GM18873 (cell line): ENCODE measurements around the gene EFCAB6.

Experiments used
- ATAC-seq: cut with Tn5 transposase; IDR thresholded peaks from one replicate; pipeline ENCODE4 v1.9.1; 2021; ENCODE audit warnings: mild to moderate bottlenecking, moderate library complexity, moderate number of reproducible peaks; ENCODE audit not compliant: unreplicated experiment, low FRiP score

Gene EFCAB6

GRCh38 chr22:43560651-43561050 is 251.5 kb downstream of the EFCAB6 start:
- no peak for ATAC-seq

- ATAC-seq = no peak
These were observed 256.3 kb downstream of the EFCAB6 start for GRCh38 chr22:43555561-43556515.

DNA sequence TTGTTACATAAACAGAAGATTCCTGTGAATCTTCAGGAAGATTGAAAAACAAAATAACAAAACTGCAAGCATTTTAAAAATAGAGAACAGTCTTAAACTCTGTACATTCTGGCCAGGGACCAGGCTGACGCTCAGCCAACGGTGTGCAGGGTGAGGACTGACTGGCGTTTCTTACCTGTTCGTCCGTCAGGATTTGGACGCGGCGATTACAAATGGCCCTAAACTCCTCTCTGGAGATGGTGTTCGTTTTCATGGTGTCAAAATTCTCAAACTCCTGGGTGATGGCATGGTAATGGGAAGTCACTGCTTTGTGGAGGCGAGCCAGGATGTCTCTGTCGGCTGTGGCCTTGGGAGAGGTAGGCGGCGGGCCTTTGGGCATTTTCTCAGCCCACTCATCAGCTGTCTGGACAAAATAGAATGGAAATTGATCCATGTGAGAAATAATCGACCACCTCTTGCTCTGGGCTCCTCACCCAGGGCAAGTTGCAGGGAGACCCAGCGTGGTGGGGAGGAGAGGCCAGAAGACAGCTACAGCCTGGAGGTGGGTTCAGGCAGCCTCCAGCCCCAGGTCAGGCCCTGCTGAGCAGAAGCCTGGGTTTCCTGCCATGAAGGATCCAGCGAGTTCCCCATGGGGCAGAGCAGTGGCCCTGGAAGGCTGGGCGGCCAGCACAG is 257.3 kb downstream of the EFCAB6 start:
- no peak for ATAC-seq

GRCh38 chr22:43554259-43554636 is 257.9 kb downstream of the EFCAB6 start:
- no peak for ATAC-seq

- ATAC-seq = no peak
These were observed 258.4 kb downstream of the EFCAB6 start for GRCh38 chr22:43553451-43554258.

DNA sequence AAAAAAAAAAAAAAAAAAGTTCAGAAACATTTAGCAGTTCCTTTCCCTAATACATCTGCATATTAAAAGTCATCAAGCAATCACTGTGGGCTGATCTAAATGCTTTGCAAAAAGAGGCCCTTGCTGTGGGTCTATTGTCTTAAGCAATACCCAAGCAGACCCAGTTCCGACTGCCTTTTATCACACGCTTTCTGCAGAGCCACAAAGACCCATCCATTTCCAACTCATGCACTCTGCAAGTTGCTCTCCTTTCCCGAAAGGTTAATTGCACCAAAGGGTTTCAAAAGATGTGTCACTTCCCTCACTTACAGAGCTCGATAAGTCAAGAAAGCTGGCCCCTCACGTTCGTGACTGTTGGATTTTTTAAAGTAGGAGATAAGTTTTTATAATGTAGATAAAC is 261.4 kb downstream of the EFCAB6 start:
- no peak for ATAC-seq

- no peak for ATAC-seq
These were observed 262.0 kb downstream of the EFCAB6 start for GRCh38 chr22:43550024-43550620.

GRCh38 chr22:43546186-43546585 is 265.9 kb downstream of the EFCAB6 start:
- no peak for ATAC-seq

DNA sequence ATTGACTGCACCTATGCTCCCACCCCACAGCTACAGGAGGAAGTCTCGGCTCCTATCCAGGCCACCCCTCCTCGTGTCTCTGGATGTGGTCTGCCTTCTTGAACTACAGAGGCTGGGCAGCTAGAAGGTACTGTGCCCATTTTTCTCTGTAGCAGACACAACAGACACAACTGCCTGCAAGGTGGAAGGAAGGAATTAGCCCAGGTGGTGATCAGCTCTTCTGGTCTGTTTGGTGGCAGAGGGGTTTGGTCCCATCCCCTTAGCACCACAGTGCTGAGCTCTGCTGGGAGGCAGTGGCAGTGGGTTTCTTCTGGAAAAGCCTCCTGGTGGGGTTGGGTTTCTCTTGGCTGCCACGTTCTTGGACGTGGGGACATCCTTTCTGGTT is 267.8 kb downstream of the EFCAB6 start:
- ATAC-seq = no peak

DNA sequence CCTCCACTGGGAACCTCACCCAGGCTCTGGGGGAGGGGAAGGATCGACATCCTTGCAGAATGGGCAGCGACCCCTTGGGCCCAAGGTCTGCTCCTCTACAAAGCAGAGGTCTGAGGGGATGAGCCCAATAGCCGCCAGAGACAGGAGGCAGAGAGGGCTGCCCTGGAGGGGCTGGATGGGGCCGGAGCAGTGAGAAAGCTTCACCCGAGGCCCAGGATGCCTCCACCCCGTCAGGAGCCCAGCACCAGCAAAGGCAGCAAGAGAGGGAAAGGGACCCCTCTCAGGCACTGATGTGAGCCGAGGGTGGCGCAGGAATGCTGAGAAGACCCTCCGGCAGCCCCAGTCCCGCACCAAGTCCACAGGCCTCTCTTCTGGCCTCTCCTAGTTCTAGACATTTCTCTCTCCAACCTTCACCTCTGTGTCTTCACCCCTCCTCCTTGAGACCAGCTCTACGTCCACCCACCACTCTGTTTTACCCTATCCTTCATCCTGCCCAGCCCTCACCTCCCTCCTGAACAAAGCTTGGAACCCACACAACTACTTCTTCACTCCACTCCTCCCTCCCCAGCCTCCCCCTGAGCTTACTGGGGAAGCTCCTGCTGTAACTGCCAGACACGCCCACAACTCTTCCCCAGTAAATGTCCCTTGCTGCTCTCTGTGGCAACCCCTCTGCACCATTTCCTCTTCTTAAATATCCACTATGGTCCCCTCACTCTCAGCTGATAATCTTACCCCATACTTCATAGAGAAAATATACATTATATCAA is 268.4 kb downstream of the EFCAB6 start:
- ATAC-seq = no peak

DNA sequence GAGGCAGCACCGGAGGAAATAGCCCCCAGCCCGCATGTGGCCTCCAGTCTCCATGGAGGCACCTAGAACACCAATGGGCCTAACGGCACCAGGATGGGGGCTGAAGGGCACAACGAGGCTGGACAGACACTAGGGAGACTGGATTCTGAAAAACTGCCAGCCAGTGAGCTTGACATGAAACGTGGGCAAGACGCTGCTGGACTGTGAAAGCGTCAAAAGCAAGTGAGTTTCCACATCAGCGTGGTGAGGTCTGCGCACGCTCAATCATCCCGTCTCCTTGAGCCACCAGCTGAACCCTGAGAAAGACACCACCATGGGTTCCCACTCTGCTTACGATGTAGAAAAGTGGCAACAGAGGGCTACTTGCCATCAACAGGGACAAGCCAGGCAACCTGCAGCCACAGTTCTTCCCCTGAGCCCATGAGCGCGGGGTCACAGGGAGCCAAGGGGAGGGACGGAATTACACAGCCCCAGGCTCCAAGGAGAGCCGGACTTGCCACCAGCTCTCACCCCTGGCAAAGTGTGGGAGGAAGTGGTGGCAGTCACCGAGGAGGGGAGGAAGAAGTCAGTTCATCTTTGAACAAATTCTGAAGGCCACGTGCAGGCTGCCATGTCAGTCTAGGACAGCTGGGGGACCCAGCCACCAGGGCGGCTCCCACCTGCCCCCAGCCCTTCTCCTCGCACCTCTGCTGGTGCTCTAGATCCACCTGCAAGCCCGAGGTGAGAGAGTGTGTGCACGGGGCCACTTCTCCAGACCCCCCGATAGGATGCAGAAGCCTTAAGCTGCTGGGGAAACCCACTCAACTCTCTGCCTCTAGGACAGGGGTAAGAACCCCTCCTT is 269.2 kb downstream of the EFCAB6 start:
- no peak for ATAC-seq

DNA sequence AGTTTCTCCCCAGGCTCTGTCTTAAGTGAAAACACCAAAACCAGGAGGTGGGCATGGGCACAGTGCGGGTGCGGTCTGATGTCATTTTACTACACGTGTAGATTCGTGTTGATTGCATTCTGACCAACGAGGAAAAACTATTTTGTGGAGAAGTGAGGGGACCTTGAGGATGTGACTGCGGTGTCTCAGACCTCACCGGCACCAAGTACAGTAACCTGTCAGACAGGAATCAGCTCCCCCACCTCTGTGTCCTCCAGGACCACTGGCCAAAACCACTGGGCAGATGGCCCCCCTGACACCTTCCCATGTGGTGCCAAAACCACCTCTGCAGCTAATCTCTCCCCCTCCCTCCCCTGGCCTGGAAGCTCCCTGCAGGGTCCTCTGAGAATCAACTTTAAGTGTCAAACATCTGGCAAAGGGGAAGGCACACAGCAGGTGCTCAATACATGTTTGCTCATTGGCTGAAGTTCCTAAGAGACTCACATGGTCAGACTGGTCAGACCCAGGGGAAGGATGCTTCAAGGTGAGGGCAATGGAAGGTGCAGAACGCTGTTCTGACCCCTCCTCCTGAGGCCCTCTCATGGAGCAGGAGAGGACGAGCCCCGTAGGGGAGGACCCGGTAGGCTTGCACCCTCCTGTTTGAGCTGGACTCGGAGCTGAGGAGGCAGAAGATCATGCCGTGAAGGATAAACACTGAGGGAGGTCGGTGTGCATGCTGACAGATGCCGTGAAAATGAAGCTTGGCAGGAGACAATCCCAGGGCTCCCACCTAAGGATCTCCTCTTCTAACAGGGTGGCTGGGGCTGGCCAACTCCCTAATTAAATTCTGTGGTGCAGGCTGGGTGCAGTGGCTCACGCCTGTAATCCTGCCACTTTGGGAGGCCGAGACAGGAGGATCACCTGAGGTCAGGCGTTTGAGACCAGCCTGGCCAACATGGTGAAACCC is 270.4 kb downstream of the EFCAB6 start:
- ATAC-seq = no peak

DNA sequence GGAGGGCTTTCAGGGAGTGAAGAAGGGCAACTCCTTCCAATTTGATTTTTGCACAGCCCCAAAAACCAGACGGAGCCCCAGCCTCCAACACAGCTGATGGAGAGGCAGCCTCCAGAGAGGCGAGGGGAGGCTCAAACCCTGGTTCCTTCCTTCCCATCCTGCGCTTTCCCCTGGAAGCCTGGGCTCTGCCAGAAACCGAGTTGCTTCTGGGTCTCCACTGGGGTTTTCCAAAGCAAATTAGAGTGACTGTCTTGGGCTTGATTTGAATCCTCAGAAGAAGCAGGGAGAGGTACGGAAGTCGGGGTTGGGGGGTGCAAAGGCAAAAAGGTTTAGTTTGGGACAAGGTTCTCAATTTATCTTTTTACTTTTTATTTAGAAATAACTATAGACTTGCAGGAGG is 271.1 kb downstream of the EFCAB6 start:
- no peak for ATAC-seq

DNA sequence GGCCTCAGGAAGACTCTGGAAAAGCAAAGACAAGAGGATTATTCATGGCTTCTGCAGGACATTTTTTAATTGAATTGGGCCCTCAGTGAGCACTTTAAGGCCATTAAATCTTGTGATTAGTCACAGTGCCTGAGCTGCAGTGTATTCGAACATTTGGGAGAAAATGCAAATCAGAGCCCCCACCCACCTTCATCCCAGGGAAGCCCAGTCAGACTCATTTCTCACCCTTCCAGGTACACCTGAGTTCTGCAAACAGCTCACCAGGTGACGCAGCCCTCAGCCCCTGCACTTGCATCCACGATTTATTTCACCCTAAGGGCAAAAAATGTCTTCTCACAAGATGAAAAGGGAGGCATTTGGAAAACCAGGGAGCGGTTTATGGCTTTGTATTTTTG is 271.6 kb downstream of the EFCAB6 start:
- ATAC-seq = no peak

DNA sequence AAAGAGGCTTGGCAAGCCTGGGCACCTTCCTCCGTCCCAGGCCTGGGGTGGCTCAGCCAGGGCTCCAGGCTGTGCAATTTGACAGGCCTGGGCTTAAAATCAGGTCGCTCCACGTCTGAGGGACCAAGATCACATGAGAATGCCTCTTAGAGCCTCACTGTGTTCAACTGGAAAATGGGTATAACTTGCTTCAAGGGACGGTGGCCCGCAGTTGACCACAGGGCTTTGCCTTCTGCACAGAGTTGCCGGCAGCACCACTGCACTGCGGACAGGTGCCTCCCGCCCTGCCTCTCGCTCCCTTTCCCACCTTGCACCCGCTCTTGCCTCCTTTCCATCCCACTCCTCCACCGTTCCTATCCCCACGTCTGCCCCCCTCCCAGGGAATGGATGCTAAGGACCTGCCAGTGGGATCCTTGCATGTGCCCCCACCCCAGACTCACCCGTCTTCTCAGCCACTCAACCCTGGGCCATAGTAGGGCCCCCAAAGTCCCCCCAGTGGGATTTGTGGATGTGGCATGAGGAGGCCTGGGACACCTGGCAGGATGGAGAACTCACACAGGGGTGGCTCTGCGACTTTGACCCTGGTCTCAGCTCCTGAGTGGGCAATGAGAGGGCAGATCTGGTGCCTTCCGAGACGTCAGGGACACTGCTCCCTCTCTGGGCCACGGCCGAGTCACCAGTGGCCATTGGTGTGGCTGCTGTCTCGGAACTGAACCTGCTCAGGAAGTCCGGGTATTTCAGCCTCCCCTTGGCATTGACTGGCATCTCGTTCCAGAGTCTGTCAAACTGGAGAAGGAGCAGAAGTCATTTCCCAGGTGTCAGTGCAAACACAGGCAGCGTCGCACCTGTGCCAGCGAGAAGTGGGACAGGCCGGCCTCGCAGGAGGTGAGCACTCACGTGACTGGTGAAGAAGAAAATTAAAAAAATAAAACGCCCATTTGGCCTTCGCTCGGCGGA is 272.3 kb downstream of the EFCAB6 start:
- no peak for ATAC-seq

DNA sequence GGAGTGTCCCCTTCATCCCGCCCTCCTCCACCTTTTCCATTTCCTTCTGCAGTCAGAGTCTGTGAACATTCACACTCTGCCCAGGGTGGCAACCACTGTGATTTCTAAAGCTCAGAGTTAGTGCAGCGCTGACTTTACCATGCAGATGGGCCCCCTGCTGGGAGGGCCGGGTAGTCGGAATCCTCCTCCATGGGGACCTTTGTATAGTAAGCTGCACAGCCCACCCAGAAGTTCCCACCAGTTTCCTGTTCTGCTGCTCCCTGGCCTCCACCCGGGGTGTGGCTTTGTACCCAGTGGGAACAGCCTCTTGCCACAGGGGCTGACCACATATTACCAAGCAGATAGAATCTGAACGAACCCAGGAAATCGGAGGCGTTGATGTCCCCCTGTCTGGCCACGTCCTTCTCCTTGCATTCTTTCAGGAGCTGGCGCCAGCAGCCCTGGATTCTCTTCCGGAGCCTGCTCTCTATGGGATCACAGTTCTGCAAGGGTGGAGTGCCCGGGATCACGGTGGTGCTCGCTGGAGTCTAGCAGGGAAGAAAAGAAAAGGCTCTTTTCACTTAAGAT is 275.0 kb downstream of the EFCAB6 start:
- ATAC-seq = no peak

DNA sequence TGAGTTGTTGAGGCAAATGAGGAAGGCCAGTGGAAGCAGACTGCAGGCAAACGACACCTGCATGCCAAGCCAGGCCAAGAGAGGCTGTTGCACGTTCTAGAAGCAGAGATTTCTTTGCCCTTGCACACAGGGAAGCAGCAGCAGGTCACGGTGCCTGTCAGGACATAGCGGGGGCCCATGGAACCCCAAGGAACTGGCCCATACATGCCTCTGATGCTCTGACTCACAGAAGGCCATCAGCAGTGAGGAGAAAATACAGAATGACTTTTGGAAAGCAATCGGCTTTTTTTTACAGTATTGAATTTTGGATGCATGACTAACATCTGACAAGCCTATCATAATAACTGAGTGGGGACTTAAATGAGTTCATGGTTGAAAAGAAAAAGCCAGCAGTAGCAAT is 276.4 kb downstream of the EFCAB6 start:
- no peak for ATAC-seq
